ENCODE results near the gene EGLN3. TPM values are rescaled to one million over a fixed set of nuclear protein-coding genes. Genes with fewer than 3 reads are reported as not detected.

EGLN3 gene
- total RNA-seq, 1 experiment from 2014 or later, result 3.6 TPM

DNA sequence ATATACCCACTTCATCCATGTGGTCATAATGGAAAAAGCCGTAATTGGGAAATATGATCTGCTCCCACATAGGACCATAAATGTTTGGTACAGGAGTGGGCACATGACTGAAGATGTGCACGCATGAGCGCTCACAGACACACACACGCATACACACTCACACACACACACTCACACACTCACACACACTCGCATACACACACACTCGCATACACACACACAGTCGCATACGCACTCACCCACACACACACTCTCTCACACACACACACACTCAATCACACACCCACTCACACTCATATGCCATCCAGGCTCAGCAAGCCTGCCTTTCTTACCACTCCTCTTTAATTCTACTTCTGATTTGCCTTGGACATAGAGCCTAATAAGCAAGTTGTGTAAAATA is 45.6 kb upstream of the EGLN3 start:
- Histone ChIP-seq H3K36me3 (ENCODE audit: control insufficient read depth, insufficient read depth, low read length) (no peaks in the 10 kb centered on the region), H3K27ac (ENCODE audit: low read length) (no peak overlapping the region), H3K9me3 (ENCODE audit: control insufficient read depth, insufficient read depth, low read depth, low read length) (no peaks in the 10 kb centered on the region), H3K27me3 (ENCODE audit: control insufficient read depth, insufficient read depth, low read length) (no peaks in the 10 kb centered on the region), H3K4me3 (ENCODE audit: low read depth in 2 of 2, low read length in 2 of 2) (no peak overlapping the region), H3K4me1 (ENCODE audit: control insufficient read depth, insufficient read depth, low read length) (no peaks in the 10 kb centered on the region)
- in situ Hi-C loops (cut with HindIII; ENCODE audit: low pct_unique_long_range_greater_than_20kb, low sequenced_read_pairs) (no loop called here), intact Hi-C loops (cut with micrococcal nuclease; ENCODE audit: unreplicated experiment) (no loop called here)
- TF ChIP-seq POLR2AphosphoS5 (IDR thresholded peaks at IDR 0.05; ENCODE audit: low read depth, low read length), result no peak
- no peak for TF ChIP-seq SIN3A (IDR thresholded peaks at IDR 0.05; ENCODE audit: borderline replicate concordance, insufficient read depth, low read depth, low read length)
- TF ChIP-seq, protein P1, sequence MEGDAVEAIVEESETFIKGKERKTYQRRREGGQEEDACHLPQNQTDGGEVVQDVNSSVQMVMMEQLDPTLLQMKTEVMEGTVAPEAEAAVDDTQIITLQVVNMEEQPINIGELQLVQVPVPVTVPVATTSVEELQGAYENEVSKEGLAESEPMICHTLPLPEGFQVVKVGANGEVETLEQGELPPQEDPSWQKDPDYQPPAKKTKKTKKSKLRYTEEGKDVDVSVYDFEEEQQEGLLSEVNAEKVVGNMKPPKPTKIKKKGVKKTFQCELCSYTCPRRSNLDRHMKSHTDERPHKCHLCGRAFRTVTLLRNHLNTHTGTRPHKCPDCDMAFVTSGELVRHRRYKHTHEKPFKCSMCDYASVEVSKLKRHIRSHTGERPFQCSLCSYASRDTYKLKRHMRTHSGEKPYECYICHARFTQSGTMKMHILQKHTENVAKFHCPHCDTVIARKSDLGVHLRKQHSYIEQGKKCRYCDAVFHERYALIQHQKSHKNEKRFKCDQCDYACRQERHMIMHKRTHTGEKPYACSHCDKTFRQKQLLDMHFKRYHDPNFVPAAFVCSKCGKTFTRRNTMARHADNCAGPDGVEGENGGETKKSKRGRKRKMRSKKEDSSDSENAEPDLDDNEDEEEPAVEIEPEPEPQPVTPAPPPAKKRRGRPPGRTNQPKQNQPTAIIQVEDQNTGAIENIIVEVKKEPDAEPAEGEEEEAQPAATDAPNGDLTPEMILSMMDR (IDR thresholded peaks at IDR 0.05), result no peak
- no peak for TF ChIP-seq TCF7L2 (IDR thresholded peaks at IDR 0.05; ENCODE audit: low read depth, low read length)
- TF ChIP-seq, protein P2, sequence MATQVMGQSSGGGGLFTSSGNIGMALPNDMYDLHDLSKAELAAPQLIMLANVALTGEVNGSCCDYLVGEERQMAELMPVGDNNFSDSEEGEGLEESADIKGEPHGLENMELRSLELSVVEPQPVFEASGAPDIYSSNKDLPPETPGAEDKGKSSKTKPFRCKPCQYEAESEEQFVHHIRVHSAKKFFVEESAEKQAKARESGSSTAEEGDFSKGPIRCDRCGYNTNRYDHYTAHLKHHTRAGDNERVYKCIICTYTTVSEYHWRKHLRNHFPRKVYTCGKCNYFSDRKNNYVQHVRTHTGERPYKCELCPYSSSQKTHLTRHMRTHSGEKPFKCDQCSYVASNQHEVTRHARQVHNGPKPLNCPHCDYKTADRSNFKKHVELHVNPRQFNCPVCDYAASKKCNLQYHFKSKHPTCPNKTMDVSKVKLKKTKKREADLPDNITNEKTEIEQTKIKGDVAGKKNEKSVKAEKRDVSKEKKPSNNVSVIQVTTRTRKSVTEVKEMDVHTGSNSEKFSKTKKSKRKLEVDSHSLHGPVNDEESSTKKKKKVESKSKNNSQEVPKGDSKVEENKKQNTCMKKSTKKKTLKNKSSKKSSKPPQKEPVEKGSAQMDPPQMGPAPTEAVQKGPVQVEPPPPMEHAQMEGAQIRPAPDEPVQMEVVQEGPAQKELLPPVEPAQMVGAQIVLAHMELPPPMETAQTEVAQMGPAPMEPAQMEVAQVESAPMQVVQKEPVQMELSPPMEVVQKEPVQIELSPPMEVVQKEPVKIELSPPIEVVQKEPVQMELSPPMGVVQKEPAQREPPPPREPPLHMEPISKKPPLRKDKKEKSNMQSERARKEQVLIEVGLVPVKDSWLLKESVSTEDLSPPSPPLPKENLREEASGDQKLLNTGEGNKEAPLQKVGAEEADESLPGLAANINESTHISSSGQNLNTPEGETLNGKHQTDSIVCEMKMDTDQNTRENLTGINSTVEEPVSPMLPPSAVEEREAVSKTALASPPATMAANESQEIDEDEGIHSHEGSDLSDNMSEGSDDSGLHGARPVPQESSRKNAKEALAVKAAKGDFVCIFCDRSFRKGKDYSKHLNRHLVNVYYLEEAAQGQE (IDR thresholded peaks at IDR 0.05; ENCODE audit: insufficient read depth in 1 of 2, low read depth in 2 of 2, low read length in 1 of 2), result no peak
- DNase-seq (ENCODE audit: low read depth, low spot score) (no peak), ATAC-seq (no peak)
- no TSS peak for BruUV-seq (replicated peaks)
- ChIA-PET POLR2A (no interaction called here), CTCF (no interaction called here)

DNA sequence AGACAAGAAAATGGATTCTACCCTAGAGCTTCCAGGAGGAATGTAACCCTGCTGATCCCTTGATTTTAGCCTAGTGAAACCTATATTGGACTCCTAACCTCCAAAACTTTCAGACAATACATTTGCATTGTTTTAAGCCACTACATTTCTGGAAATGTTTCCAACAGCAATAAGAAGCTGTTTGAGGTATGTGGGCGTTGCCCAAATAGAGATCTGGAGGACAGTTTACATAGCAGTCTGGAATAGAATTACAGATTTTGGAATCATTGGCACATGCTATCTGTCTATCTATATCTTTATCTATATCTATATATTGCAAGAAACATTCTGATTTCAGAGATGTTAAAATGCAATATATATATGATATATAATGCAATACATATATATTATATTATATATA is 42.4 kb upstream of the EGLN3 start:
- ChIA-PET POLR2A (no interaction called here), CTCF (no interaction called here)
- Histone ChIP-seq H3K9me3 (ENCODE audit: control insufficient read depth, insufficient read depth, low read depth, low read length) (no peaks in the 10 kb centered on the region), H3K4me1 (ENCODE audit: control insufficient read depth, insufficient read depth, low read length) (no peaks in the 10 kb centered on the region), H3K27ac (ENCODE audit: low read length) (no peak overlapping the region), H3K36me3 (ENCODE audit: control insufficient read depth, insufficient read depth, low read length) (no peaks in the 10 kb centered on the region), H3K4me3 (ENCODE audit: low read depth in 2 of 2, low read length in 2 of 2) (no peak overlapping the region), H3K27me3 (ENCODE audit: control insufficient read depth, insufficient read depth, low read length) (no peaks in the 10 kb centered on the region)
- in situ Hi-C loops (cut with HindIII; ENCODE audit: low pct_unique_long_range_greater_than_20kb, low sequenced_read_pairs), result no loop called here
- TF ChIP-seq POLR2AphosphoS5 (IDR thresholded peaks at IDR 0.05; ENCODE audit: low read depth, low read length), result no peak
- TF ChIP-seq, protein P1 (IDR thresholded peaks at IDR 0.05), result no peak
- TF ChIP-seq SIN3A (IDR thresholded peaks at IDR 0.05; ENCODE audit: borderline replicate concordance, insufficient read depth, low read depth, low read length), result no peak
- no peak for TF ChIP-seq TCF7L2 (IDR thresholded peaks at IDR 0.05; ENCODE audit: low read depth, low read length)
- TF ChIP-seq, protein P2 (IDR thresholded peaks at IDR 0.05; ENCODE audit: insufficient read depth in 1 of 2, low read depth in 2 of 2, low read length in 1 of 2), result no peak
- intact Hi-C loops (cut with micrococcal nuclease; ENCODE audit: unreplicated experiment), result no loop called here
- ATAC-seq (no peak), DNase-seq (ENCODE audit: low read depth, low spot score) (no peak)
- BruUV-seq (replicated peaks), result no TSS peak
